ENCODE results near the gene SLC38A10. TPM values are rescaled to one million over a fixed set of nuclear protein-coding genes. Genes with fewer than 3 reads are reported as not detected.
"Not testable (repeated sequence)": the region's sequence is repeated elsewhere in the genome, so short reads cannot be mapped to it uniquely, and the experiment has no call there.

The SLC38A10 gene
- total RNA-seq, 2 experiments from 2014 or later: 35.7 to 38.7 TPM

GRCh38 chr17:81233811-81234505, 61.1 kb downstream of the SLC38A10 start:
- Mint-ChIP-seq H3K9me3 (no peaks in the 10 kb centered on the region), H3K36me3 (peaks cover 3% of the 10 kb centered on the region)

GRCh38 chr17:81233316-81233715, 61.8 kb downstream of the SLC38A10 start:
- Mint-ChIP-seq H3K4me3 (no peak overlapping the region), H3K27me3 (no peaks in the 10 kb centered on the region)

More at GRCh38 chr17:81233811-81234505, 61.1 kb downstream of the SLC38A10 start:
- no peak for DNase-seq
- no peak overlapping the region for H3K27ac Mint-ChIP-seq
- no peaks in the 10 kb centered on the region for H3K27me3 Mint-ChIP-seq
- H3K4me3 Mint-ChIP-seq: no peak overlapping the region
- peaks cover 11% of the 10 kb centered on the region for H3K4me1 Mint-ChIP-seq

GRCh38 chr17:81232616-81233241, 62.4 kb downstream of the SLC38A10 start:
- no peaks in the 10 kb centered on the region for H3K9me3 Mint-ChIP-seq
- no peak overlapping the region for H3K4me3 Mint-ChIP-seq
- no peaks in the 10 kb centered on the region for H3K27me3 Mint-ChIP-seq

More at GRCh38 chr17:81233316-81233715, 61.8 kb downstream of the SLC38A10 start:
- H3K27ac Mint-ChIP-seq: no peak overlapping the region
- peaks cover 3% of the 10 kb centered on the region for H3K36me3 Mint-ChIP-seq
- H3K4me1 Mint-ChIP-seq: peaks cover 11% of the 10 kb centered on the region
- H3K9me3 Mint-ChIP-seq: no peaks in the 10 kb centered on the region
- DNase-seq: no peak

GRCh38 chr17:81231766-81232581, 63.1 kb downstream of the SLC38A10 start:
- Mint-ChIP-seq H3K4me3 (no peak overlapping the region), H3K9me3 (no peaks in the 10 kb centered on the region), H3K27me3 (no peaks in the 10 kb centered on the region), H3K27ac (no peak overlapping the region), H3K4me1 (peaks cover 5% of the 10 kb centered on the region), H3K36me3 (peaks cover 6% of the 10 kb centered on the region)
- no peak for DNase-seq

More at GRCh38 chr17:81232616-81233241, 62.4 kb downstream of the SLC38A10 start:
- H3K36me3 Mint-ChIP-seq: peaks cover 3% of the 10 kb centered on the region
- DNase-seq: no peak
- peaks cover 9% of the 10 kb centered on the region for H3K4me1 Mint-ChIP-seq
- no peak overlapping the region for H3K27ac Mint-ChIP-seq

- DNase-seq: no peak
- Mint-ChIP-seq H3K4me1 (peaks cover 5% of the 10 kb centered on the region), H3K36me3 (peaks cover 6% of the 10 kb centered on the region), H3K27ac (no peak overlapping the region), H3K4me3 (no peak overlapping the region), H3K27me3 (no peaks in the 10 kb centered on the region), H3K9me3 (no peaks in the 10 kb centered on the region)
Observed at GRCh38 chr17:81231121-81231645, 63.9 kb downstream of the SLC38A10 start.

- DNase-seq: no peak
- Mint-ChIP-seq H3K36me3 (peaks cover 6% of the 10 kb centered on the region), H3K27ac (no peak overlapping the region), H3K27me3 (no peaks in the 10 kb centered on the region), H3K4me1 (peaks cover 5% of the 10 kb centered on the region), H3K9me3 (no peaks in the 10 kb centered on the region), H3K4me3 (no peak overlapping the region)
Observed at GRCh38 chr17:81230043-81230820, 64.9 kb downstream of the SLC38A10 start.

- H3K27me3 Mint-ChIP-seq: no peaks in the 10 kb centered on the region
- peaks cover 5% of the 10 kb centered on the region for H3K4me1 Mint-ChIP-seq
- no peaks in the 10 kb centered on the region for H3K9me3 Mint-ChIP-seq
- DNase-seq: no peak
- H3K27ac Mint-ChIP-seq: no peak overlapping the region
- H3K36me3 Mint-ChIP-seq: peaks cover 6% of the 10 kb centered on the region
- H3K4me3 Mint-ChIP-seq: no peak overlapping the region
Observed at GRCh38 chr17:81229666-81229920, 65.5 kb downstream of the SLC38A10 start.

- Mint-ChIP-seq H3K4me3 (no peak overlapping the region), H3K9me3 (no peaks in the 10 kb centered on the region), H3K27ac (no peak overlapping the region), H3K36me3 (peaks cover 6% of the 10 kb centered on the region), H3K4me1 (peaks cover 5% of the 10 kb centered on the region), H3K27me3 (no peaks in the 10 kb centered on the region)
- DNase-seq: no peak
Observed at GRCh38 chr17:81228834-81229665, 66.1 kb downstream of the SLC38A10 start.

- Mint-ChIP-seq H3K27ac (no peak overlapping the region), H3K4me1 (peaks cover 11% of the 10 kb centered on the region), H3K4me3 (no peak overlapping the region), H3K36me3 (peaks cover 6% of the 10 kb centered on the region), H3K27me3 (no peaks in the 10 kb centered on the region), H3K9me3 (no peaks in the 10 kb centered on the region)
- DNase-seq: no peak
Observed at GRCh38 chr17:81228420-81228819, 66.7 kb downstream of the SLC38A10 start.

GRCh38 chr17:81227630-81228029, 67.5 kb downstream of the SLC38A10 start:
- not testable (repeated sequence) for H3K27me3 Mint-ChIP-seq, H3K4me3 Mint-ChIP-seq, H3K9me3 Mint-ChIP-seq, DNase-seq, H3K36me3 Mint-ChIP-seq, H3K27ac Mint-ChIP-seq
- peaks cover 12% of the 10 kb centered on the region for H3K4me1 Mint-ChIP-seq

- H3K4me1 Mint-ChIP-seq: peaks cover 17% of the 10 kb centered on the region
- peak overlapping the region; percentile 82 for H3K27ac Mint-ChIP-seq
- DNase-seq: no peak
- H3K4me3 Mint-ChIP-seq: peak overlapping the region; percentile 78
- no peaks in the 10 kb centered on the region for H3K27me3 Mint-ChIP-seq
- H3K36me3 Mint-ChIP-seq: peaks cover 3% of the 10 kb centered on the region
- H3K9me3 Mint-ChIP-seq: no peaks in the 10 kb centered on the region
Observed at GRCh38 chr17:81223762-81224130, 71.4 kb downstream of the SLC38A10 start.

- Mint-ChIP-seq H3K27me3 (no peaks in the 10 kb centered on the region), H3K4me1 (peaks cover 17% of the 10 kb centered on the region), H3K9me3 (no peaks in the 10 kb centered on the region), H3K4me3 (peak within 1 kb of the TSS; percentile 78), H3K27ac (peak within 1 kb of the TSS; percentile 82), H3K36me3 (peaks cover 3% of the 10 kb centered on the region)
- peak; percentile 99 for DNase-seq
Observed at GRCh38 chr17:81222906-81223761, 72.0 kb downstream of the SLC38A10 start, which contains the start of gene CEP131. CEP131 (minus strand) TSS chr17:81222965; CDS start chr17:81220056, 2,909 bp downstream.

GRCh38 chr17:81222620-81222905, 72.5 kb downstream of the SLC38A10 start:
- H3K9me3 Mint-ChIP-seq: no peaks in the 10 kb centered on the region

More at GRCh38 chr17:81222620-81222905, 72.5 kb downstream of the SLC38A10 start:
- Mint-ChIP-seq H3K4me3 (peak overlapping the region; percentile 61), H3K36me3 (peaks cover 1% of the 10 kb centered on the region), H3K27ac (no peak overlapping the region), H3K4me1 (peaks cover 13% of the 10 kb centered on the region), H3K27me3 (no peaks in the 10 kb centered on the region)
- no peak for DNase-seq
